Measurements from ENCODE around the gene WNT10A.
A peak's percentile ranks its signal among the peaks of the same experiment; 100 is the strongest.

WNT10A gene

GRCh38 chr2:218876562-218877219 lies 4.0 kb upstream of the WNT10A start:
- no peak for FAIRE-seq
- DNase-seq (ENCODE audit: low spot score) = peak; percentile 62

- no peak for FAIRE-seq
- no peak for DNase-seq (ENCODE audit: low spot score)
Observed at GRCh38 chr2:218877331-218877730, 3.3 kb upstream of the WNT10A start.

GRCh38 chr2:218877891-218878290 lies 2.8 kb upstream of the WNT10A start:
- DNase-seq (ENCODE audit: low spot score) = no peak
- peak; percentile 61 for FAIRE-seq

- no peak for FAIRE-seq
- no peak for DNase-seq (ENCODE audit: low spot score)
Observed at GRCh38 chr2:218878486-218878885, 2.2 kb upstream of the WNT10A start.

- FAIRE-seq (peak; percentile 59), DNase-seq (ENCODE audit: low spot score) (peak; percentile 63)
Observed at GRCh38 chr2:218878926-218879761, 1.5 kb upstream of the WNT10A start.

- FAIRE-seq (no peak), DNase-seq (ENCODE audit: low spot score) (no peak)
Observed at GRCh38 chr2:218879776-218880101, 913 bp upstream of the WNT10A start.

- DNase-seq (ENCODE audit: low spot score) (no peak), FAIRE-seq (no peak)
Observed at GRCh38 chr2:218880859-218881594, 375 bp downstream of the WNT10A start.

- FAIRE-seq = no peak
Observed at GRCh38 chr2:218881744-218882460, 1.2 kb downstream of the WNT10A start.

GRCh38 chr2:218882461-218882816 lies 1.8 kb downstream of the WNT10A start:
- no peak for FAIRE-seq

More at GRCh38 chr2:218881744-218882460, 1.2 kb downstream of the WNT10A start:
- no peak for DNase-seq (ENCODE audit: low spot score)

GRCh38 chr2:218882866-218883366 lies 2.3 kb downstream of the WNT10A start:
- peak; percentile 30 for FAIRE-seq
- DNase-seq (ENCODE audit: low spot score) = no peak

More at GRCh38 chr2:218882461-218882816, 1.8 kb downstream of the WNT10A start:
- DNase-seq (ENCODE audit: low spot score) = no peak

GRCh38 chr2:218883491-218884490 lies 3.1 kb downstream of the WNT10A start:
- peak; percentile 30 for FAIRE-seq
- no peak for DNase-seq (ENCODE audit: low spot score)

- DNase-seq (ENCODE audit: low spot score) = no peak
- FAIRE-seq = no peak
Observed at GRCh38 chr2:218884519-218884918, 3.9 kb downstream of the WNT10A start.

- DNase-seq (ENCODE audit: low spot score) = no peak
Observed at GRCh38 chr2:218885981-218886947, 5.6 kb downstream of the WNT10A start.

GRCh38 chr2:218887079-218887478 lies 6.4 kb downstream of the WNT10A start:
- DNase-seq (ENCODE audit: low spot score) (no peak), FAIRE-seq (no peak)

More at GRCh38 chr2:218885981-218886947, 5.6 kb downstream of the WNT10A start:
- FAIRE-seq = no peak

GRCh38 chr2:218888341-218888740 lies 7.7 kb downstream of the WNT10A start:
- DNase-seq (ENCODE audit: low spot score) (no peak), FAIRE-seq (no peak)

- no peak for DNase-seq (ENCODE audit: low spot score)
- FAIRE-seq = no peak
Observed at GRCh38 chr2:218889937-218890336, 9.3 kb downstream of the WNT10A start.

GRCh38 chr2:218890369-218890768 lies 9.7 kb downstream of the WNT10A start:
- FAIRE-seq (no peak), DNase-seq (ENCODE audit: low spot score) (no peak)

GRCh38 chr2:218891275-218892135 lies 10.9 kb downstream of the WNT10A start:
- no peak for DNase-seq (ENCODE audit: low spot score)
- no peak for FAIRE-seq
